Measurements from ENCODE around the gene LZTS2.
A peak's percentile ranks its signal among the peaks of the same experiment; 100 is the strongest.
"Not testable (repeated sequence)": the region's sequence is repeated elsewhere in the genome, so short reads cannot be mapped to it uniquely, and the experiment has no call there.

Gene LZTS2

GRCh38 chr10:100999742-101000126 lies at the start of gene LZTS2:
LZTS2 (plus strand) TSS chr10:100999808; CDS start chr10:101002539, 2,731 bp downstream.
- DNase-seq (ENCODE audit: low read depth in 3 of 3): no peak

- no peak for DNase-seq (ENCODE audit: low read depth in 3 of 3)
Measured at GRCh38 chr10:100960251-100960650, 39.4 kb upstream of the LZTS2 start.

GRCh38 chr10:100962351-100963080 lies 37.1 kb upstream of the LZTS2 start:
- DNase-seq (ENCODE audit: low read depth in 3 of 3): no peak

DNA sequence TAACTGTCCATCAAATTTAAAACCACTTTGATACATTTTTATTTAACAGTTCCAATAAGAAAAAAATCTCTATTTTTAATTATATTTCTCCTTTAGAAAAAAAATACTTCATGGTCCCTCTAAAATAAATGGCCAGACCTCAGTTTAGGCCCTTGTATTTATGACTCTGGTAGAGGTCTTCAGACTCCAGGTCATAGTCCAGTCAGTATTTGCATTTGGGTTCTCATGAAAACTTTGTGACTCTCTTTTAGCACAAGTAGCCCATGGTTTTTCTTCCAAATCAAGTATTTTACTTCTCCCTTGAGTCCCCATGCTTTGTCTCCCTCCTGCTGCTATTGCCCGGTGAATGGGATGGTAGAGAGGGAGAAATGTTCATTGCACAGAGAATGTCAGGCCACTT lies 35.8 kb upstream of the LZTS2 start:
- DNase-seq (ENCODE audit: low read depth in 3 of 3): no peak

GRCh38 chr10:100965820-100966219 lies 33.8 kb upstream of the LZTS2 start:
- DNase-seq (ENCODE audit: low read depth in 3 of 3): no peak

DNA sequence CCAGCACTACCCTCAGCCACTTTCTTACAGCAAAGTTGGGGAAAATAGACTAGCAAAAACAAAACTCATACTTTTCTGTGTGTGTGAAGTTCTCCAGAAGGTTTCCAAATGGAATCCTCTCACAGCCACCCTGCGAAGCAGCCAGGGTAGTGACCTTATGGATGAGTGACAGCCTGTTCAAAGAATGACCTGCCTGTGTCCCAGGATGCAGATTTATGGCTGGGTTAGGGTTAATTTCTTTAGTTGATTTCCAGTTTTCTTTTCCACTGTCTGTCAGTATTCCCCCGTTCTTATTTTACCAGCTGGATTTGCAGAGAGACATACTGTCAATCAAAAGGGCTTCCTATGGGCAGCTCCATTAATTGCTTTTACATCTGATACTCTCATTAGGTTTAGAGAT lies 32.7 kb upstream of the LZTS2 start:
- no peak for DNase-seq (ENCODE audit: low read depth in 3 of 3)

- DNase-seq (ENCODE audit: low read depth in 3 of 3): no peak
Measured at GRCh38 chr10:100967332-100967731, 32.3 kb upstream of the LZTS2 start.

DNA sequence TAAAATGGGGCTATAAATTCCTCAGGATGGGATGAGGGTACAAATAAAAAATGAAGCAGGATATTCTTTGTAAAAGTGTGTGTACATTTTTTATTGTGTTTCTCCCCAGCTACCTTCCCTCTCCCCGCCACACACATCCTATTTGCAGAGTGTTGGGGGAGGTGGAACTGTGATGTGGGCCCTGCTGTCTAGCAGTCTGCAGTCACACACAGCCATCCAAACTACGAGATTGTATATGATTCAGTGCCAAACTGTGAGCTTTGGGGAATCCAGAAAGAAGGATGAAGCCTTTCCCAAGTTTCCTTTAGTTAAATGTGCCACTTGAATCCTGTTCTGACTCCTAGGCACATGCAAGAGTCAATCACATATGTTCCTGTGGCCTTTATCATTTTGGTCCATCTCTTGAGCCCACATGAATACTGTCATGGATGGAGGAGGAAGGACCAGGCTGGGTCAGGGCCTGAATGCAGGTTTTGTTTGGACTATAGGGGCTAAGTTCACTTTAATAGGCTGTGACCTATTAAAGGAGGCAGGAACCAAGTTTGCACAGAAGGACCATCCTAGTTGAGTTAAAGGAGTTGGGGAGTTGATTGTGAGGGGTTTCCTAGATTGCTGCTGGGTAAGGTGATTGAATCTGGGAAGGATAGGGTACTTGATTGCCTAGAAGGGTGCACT lies 31.4 kb upstream of the LZTS2 start:
- DNase-seq (ENCODE audit: low read depth in 3 of 3): no peak

DNA sequence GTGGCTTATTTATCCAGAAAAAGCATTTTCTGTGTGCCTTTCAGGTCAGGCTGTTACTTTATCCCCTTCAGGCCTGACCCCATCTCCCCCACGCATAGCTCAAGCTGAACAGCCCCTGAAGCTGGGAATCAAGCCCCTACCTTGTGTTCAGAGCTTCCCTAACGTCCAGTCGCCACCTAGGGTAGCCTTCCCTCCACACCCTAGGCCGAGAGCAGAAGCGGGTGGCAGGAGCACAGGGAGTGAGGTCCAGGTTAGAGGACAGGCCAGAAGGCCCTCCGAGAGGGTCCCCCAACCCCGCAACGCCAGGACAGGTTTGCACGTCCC lies 30.8 kb upstream of the LZTS2 start:
- DNase-seq (ENCODE audit: low read depth in 3 of 3): no peak

- DNase-seq (ENCODE audit: low read depth in 3 of 3): peak in 1 of 3 experiments; percentile 29
Measured at GRCh38 chr10:100969187-100970075, 30.2 kb upstream of the LZTS2 start, which contains the start of gene SEMA4G. SEMA4G (plus strand) TSS chr10:100969504; CDS start chr10:100972913, 3,409 bp downstream.

DNA sequence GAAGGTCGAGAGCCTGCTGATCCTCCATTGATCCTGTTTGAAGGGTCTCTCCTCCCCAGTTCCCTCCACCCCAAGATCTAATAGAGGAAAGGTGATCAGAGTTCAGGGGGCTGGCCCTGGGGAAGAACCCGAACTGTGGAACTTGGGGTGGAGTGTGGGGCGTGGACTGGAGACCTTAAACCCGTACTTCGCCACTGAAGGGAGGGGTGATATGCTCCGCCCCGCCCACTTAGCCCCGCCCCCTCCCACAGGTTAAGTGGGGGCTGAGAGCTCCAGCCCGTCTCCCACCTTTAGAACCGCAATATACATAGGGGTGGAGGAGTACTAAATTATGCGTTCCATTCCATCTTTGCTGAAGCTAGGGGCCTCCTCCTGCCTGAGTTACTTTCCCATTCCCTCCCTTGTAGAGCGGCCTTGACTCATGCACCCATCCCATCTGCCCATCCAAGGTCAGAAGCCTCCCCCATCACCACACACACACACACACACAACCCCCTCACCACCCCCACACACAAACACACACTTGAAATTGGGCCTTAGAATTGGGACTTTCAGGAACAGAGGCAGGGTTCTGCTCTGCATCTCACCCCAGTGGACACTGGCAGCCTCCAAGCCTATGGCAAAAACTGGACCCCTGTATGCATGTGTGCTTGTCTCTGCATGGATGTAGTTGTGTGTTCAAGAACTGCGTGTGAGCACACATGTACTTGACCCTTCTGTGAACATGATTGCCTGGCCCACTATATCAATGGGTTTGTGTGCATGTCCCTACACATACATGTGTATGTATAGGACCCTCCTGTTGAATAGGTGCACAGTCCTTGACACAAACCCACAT lies 29.3 kb upstream of the LZTS2 start:
- no peak for DNase-seq (ENCODE audit: low read depth in 3 of 3)

DNA sequence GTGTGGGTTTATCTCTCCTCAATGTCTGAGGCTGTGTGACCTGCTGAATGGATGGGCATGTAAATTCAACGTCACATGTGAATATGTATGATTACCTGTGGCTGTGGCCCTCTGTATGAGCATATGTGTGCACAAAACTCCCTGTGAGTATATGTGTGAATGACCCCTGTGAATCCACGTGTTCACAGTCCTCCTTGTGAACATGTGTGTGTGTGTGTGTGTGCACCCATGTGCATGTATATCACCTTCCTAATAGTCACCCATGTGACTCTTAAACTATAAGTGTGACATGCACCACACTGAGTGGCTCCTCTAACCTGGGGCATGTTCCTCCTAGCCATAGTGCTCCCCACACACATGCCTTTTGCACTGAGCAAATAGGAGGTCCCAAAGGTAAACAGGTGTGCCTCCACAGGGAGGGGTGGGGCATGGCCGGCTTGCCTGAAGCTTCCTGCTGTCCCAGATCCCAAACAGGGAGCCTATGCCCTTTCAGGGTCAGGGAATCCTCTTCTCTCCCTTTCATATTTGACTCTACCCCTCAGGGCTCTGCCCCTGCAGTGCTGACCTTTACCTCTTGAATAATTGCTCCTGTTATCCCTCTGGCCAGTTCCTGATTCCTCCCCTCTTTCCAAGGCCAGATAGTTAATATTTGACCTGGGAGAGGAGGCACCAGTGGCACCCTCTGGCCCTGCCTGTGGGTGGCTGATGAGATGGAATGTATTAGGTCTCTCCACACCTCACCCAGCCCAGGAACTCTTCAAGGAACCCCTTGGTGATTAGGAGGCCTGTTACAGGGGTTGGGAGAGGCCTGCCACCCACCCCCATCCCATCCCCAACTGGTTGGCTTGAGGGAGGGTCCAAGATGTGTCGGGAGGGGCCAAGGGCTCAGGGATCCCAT lies 28.4 kb upstream of the LZTS2 start:
- no peak for DNase-seq (ENCODE audit: low read depth in 3 of 3)

DNA sequence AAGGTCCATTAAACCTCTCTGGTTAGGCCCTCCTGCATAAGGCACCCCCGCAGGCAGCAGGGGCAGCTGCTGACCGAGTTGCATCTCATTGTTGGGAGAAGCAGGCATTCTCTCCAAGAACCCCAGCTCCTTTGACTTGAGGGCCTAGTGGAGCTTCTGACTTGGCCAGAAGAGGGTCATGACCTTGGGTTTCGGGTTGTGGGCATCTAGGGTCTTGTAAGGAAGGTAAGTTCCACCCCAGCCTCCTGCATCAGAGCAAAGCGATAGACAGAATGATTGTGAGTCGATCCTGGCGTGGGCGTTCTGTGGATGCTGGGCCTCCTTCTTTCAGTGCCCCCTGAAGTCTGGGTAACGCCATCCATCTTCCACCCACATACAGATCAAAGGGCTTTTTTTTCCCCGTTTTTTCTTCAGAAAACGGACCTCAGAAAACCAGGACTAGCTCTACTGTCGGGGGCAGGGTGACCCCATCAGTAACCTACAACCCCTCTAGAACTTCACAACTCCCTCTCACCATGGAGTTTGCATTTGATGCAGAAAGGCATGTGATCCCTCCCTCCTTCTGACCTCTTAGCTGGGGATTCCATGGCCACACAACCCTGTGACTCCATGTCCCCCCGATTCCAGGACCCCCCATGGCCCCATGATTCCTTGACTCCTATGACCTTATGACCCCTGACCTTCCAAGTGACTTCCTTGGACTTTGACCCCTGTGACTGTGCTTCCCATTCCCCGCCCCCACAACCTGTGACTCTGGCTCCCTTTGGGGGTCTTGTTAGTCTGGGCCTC lies 27.3 kb upstream of the LZTS2 start:
- no peak for DNase-seq (ENCODE audit: low read depth in 3 of 3)

DNA sequence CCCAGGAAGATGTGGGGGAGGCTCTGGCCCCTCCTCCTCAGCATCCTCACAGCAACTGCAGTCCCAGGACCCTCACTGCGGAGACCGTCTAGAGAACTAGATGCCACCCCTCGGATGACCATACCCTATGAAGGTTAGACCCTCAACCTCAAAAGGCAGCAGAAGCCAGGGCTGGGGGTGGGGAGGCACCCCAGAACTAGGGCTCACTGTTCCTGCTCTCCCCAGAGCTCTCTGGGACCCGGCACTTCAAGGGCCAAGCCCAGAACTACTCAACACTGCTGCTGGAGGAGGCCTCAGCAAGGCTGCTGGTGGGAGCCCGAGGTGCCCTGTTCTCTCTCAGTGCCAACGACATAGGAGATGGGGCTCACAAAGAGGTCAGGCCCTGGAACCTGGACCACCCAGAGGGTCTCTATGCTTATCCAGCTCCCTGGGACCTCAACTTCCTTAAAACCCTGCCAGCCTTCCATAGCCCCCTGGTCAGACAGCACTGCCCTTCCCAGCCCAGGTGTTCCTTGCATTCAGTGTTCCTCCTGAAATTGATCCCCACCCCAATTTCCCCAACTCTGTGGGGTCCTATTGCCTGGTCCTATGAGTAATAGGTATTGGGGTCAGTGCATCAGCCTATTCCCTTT lies 26.6 kb upstream of the LZTS2 start:
- no peak for DNase-seq (ENCODE audit: low read depth in 3 of 3)

DNA sequence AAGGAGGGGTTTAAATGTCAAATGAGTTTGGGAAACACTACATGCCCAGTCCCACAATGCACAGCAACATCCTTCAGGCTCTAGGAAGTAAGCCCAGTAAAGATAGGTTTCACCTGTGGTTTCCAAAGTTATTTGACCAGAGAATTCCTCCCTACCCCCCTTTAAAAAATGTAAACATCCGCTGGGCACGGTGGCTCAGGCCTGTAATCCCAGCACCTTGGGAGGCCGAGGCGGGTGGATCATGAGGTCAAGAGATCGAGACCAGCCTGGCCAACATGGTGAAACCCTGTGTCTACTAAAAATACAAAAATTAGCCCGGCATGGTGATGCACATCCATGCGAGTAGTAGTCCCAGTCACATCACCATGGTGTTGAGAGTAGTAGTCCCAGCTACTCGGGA lies 24.2 kb upstream of the LZTS2 start:
- DNase-seq (ENCODE audit: low read depth in 3 of 3): not testable (repeated sequence)

DNA sequence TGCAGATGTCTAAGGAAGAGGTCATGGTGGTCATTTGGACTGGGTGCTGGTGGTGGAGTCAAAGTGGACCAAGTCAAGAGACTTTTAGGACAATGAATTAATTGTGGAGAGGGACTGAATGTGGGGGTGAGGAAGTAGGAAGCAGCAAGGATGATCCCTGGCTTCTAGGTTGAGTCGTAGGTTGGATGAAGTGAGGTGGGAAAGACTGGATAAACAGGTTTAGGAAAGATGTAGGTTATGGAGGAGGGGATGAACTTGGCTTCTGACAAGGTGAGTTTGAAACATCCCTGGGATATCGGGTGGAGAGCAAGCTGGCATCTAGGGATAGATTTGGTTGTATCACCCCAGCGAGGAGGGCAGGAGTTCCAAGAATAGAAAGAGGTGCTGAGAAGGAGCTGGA lies 22.7 kb upstream of the LZTS2 start:
- DNase-seq (ENCODE audit: low read depth in 3 of 3): no peak

DNA sequence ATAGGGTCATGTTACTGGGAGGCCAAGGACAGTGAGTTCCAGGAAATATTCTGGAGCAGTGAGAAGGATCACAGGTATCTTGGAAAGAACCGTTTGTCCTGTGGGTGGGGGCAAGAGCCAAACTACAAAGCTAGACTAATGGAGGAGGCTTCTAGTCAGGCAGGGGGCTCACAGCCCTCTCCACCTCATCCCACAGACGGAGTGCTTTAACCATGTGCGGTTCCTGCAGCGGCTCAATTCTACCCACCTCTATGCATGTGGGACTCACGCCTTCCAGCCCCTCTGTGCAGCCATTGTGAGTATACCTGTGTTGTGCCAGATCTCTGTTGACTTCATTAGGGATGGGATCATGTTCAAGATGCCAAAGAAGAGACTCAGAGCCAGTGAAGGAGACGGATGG lies 22.2 kb upstream of the LZTS2 start:
- DNase-seq (ENCODE audit: low read depth in 3 of 3): no peak

- no peak for DNase-seq (ENCODE audit: low read depth in 3 of 3)
Measured at GRCh38 chr10:100978121-100978900, 21.3 kb upstream of the LZTS2 start.

DNA sequence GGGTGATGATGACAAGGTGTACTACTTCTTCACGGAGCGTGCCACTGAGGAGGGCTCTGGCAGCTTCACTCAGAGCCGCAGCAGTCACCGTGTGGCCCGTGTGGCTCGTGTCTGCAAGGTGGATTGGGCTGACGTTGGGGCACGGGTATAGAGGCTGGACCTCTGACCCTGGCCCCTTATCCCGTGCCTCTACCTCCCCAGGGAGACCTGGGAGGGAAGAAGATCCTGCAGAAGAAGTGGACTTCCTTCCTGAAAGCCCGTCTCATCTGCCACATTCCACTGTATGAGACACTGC lies 20.8 kb upstream of the LZTS2 start:
- DNase-seq (ENCODE audit: low read depth in 3 of 3): no peak
